Muscle of back (tissue), 13 donors: ENCODE measurements around the gene TUG1. TPM values are rescaled to one million over a fixed set of nuclear protein-coding genes. Genes with fewer than 3 reads are reported as not detected.

Experiments used
- DNase-seq, 3 donors: peaks; one replicate each; pipeline versions ENCODE4 v3.0.0 to v3.0.0-alpha.2; 2013
- long read RNA-seq, 9 donors: transcript quantifications; one replicate each; lab custom pipeline, GENCODE V29; 2026
- polyA plus RNA-seq, 10 donors: library from polyadenylated mRNA; unstranded; fragments of 120-200 nt; gene quantifications; one replicate each; pipeline ENCODE4 v1.2.1, GENCODE V29; 2013; ENCODE audit not compliant: insufficient read length in 10 of 10

The TUG1 gene
- polyA plus RNA-seq: 100 to 1,000 TPM in 9 of 10 donors, 10 to 100 TPM in 1; 91.5 to 135 (median 123) TPM
- long read RNA-seq, donor 1, full-length matches to known transcripts: 51 of 51 reads
- long read RNA-seq, donor 1, partial matches to known transcripts: 0 of 51 reads
- long read RNA-seq, donor 1, other reads (novel, unspliced or antisense): 0 of 51 reads
- long read RNA-seq, donor 2, full-length matches to known transcripts: 20 of 20 reads
- long read RNA-seq, donor 2, partial matches to known transcripts: 0 of 20 reads
- long read RNA-seq, donor 2, other reads (novel, unspliced or antisense): 0 of 20 reads
- long read RNA-seq, donor 3: 0 reads
- long read RNA-seq, donor 4, full-length matches to known transcripts: 25 of 25 reads
- long read RNA-seq, donor 4, partial matches to known transcripts: 0 of 25 reads
- long read RNA-seq, donor 4, other reads (novel, unspliced or antisense): 0 of 25 reads
- long read RNA-seq, donor 5, full-length matches to known transcripts: 46 of 46 reads
- long read RNA-seq, donor 5, partial matches to known transcripts: 0 of 46 reads
- long read RNA-seq, donor 5, other reads (novel, unspliced or antisense): 0 of 46 reads
- long read RNA-seq, donor 6, full-length matches to known transcripts: 53 of 141 reads
- long read RNA-seq, donor 6, partial matches to known transcripts: 88 of 141 reads
- long read RNA-seq, donor 6, other reads (novel, unspliced or antisense): 0 of 141 reads
- long read RNA-seq, donor 7, full-length matches to known transcripts: 39 of 39 reads
- long read RNA-seq, donor 7, partial matches to known transcripts: 0 of 39 reads
- long read RNA-seq, donor 7, other reads (novel, unspliced or antisense): 0 of 39 reads
- long read RNA-seq, donor 8, full-length matches to known transcripts: 47 of 47 reads
- long read RNA-seq, donor 8, partial matches to known transcripts: 0 of 47 reads
- long read RNA-seq, donor 8, other reads (novel, unspliced or antisense): 0 of 47 reads
- long read RNA-seq, donor 9, full-length matches to known transcripts: 4 of 4 reads
- long read RNA-seq, donor 9, partial matches to known transcripts: 0 of 4 reads
- long read RNA-seq, donor 9, other reads (novel, unspliced or antisense): 0 of 4 reads

- DNase-seq: peak; percentile 98 to 100 (median 99)
These were observed at the start of gene TUG1 for GRCh38 chr22:30968924-30969531. Gene TUG1, plus strand, starts transcription at chr22:30969265.

DNA sequence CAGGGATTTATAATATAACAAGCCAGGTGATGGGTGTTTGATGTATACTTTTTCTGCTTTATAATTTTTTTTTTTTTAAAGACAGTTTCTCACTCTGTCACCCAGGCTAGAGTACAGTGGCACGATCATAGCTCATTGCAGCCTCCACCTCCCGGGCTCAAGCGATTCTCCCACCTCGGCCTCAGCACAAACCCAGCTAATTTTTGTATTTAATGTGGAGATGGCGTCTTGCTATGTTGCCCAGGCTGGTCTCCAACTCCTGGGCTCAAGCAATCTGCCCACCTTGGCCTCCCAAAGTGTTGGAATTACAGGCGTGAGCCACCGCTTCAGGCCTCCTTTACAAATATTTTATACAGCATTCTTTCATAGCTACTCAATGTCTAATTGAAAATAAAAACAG, 49.1 kb upstream of the TUG1 start:
- DNase-seq: no peak

- peak; percentile 40 to 81 (median 67) for DNase-seq
These were observed 48.7 kb upstream of the TUG1 start for GRCh38 chr22:30920407-30920806.

GRCh38 chr22:30921108-30921507, 48.0 kb upstream of the TUG1 start:
- no peak for DNase-seq

GRCh38 chr22:30922151-30922611, 46.9 kb upstream of the TUG1 start:
- DNase-seq: peak; percentile 17 to 82 (median 58)

- no peak for DNase-seq
These were observed 45.7 kb upstream of the TUG1 start for GRCh38 chr22:30923168-30923900.

GRCh38 chr22:30925667-30926066, 43.4 kb upstream of the TUG1 start:
- DNase-seq: no peak

GRCh38 chr22:30926706-30927105, 42.4 kb upstream of the TUG1 start:
- DNase-seq: no peak

DNA sequence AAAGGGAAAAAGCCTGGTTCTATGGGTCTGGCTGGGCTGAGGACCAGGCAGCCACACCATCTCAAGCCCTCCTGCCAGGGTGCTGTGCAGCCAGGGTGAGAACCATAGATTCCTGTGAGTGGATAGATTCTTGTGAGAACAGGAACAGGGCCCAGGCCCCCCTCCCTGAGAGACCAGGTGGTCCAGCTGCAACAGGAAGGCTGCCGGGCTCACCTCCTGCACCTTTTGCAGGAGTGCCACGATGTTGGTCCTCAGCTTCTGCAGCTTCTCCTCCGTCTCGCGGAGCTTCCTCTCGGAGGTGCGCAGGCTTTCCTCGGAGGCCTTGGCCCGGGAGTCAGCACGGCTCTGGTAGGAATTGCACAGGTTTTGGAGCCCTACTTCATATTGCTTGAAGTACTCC, 41.3 kb upstream of the TUG1 start:
- no peak for DNase-seq

GRCh38 chr22:30928401-30928800, 40.7 kb upstream of the TUG1 start:
- DNase-seq: no peak

DNA sequence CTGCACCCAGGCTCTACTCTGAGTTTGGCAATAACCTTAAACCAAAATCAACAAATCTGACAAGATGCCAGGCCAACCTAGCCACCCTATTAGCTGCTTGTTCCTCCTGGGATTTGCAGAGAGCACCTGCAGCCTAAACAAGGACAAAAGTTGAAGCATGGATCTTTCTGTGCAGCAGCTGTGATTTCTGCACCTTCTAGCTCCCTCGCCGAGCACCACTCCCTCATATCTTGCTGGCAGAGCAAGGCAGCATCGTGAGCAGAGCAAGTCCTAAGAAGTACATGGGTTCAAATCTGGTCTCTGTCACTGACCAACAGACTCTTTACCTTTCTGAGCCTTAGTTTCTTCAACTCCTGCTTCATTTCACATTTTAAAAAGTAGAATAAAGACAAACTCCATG, 38.8 kb upstream of the TUG1 start:
- DNase-seq: no peak

DNA sequence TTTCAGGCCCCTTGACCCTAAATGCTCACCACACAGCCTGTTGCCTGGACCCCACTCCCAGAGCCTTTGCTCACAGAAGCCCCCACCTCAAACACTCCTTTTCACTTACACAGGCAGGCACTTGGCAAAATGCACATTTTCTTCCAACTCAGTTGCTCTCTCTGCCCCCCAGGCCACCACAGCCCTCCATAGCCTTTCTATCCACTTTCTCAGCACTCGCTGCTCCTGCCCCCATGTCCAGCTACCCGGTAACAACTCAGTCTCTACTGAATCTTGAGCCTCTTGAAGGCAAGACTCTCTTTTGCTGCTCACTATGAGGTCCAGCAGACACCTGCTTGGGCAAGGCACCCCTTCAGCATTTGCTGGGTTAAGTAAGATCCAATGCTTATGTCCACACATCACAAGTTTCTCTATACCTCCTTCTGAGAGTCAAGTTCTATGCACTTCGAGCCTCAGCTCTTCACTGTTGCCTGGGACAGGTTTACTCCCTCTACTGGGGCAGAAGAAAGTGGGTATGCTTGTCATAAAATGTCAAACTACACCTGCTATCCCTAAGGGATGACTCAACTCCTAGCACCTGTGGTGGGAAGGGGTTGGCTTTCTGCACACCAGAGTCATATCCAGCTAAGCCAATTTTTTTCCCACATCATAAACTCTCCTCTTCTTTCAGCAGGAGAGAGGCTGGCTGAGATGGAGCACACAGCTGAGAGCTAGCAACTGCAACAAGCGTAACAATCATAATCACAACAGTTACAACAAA, 37.3 kb upstream of the TUG1 start:
- no peak for DNase-seq

DNA sequence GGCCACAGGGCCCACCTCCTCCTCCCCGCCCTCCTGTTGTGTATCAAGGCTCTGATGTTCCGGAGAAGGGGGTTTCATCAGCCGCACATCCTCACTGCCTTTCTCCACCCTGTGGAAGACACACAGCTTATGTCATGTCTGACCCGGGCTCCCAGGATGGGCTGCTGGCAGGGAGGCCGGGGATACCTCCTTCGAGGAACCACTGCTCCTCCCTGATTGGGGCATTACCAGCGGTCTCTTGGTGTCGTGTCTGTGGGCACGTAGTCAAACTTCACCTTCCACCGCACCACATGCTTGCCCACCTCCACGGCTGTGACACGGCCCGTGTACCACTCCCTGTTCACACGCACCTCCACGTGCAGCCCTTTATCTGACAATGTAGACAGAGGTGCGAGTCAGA, 36.4 kb upstream of the TUG1 start:
- DNase-seq: no peak

- DNase-seq: no peak
These were observed 35.6 kb upstream of the TUG1 start for GRCh38 chr22:30933457-30933856.

DNA sequence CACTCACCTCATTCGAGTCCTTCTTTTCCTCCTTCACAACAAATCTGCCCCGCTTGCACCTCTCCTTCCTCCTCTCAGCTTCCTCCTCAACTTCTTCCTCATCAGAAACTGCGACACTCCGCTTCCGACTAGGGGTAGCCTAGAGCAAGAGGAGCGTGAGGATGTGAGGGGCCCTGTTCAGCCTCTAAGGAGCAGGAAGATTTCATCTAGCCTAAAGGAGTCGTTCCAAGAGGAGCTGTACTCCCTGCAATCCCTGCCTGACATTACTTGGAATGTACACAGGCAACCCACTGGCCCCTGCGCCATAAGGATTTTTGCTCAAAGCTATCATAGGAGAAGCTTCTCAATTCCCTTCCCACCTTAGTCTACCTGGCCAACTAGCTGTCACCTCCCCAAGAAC, 35.0 kb upstream of the TUG1 start:
- no peak for DNase-seq

- DNase-seq: no peak
These were observed 28.2 kb upstream of the TUG1 start for GRCh38 chr22:30940685-30941362.

DNA sequence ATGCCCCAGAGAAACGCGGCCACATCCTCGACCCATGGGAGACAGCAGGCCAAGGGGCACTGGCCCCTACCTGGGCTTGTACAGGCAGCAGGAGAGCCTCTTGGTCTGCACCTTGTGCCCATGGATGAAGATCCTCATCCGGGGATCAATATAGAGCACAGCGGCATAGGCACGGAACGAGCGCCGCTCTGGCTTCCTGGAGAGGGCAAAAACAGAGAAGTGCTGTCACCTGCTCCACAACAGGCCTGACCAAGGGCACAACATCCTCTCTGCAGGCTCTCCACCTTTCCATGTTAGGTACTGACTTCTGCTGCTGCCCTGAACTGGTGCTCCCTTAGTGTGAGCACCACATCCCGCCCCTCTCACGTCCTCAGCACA, 27.7 kb upstream of the TUG1 start:
- no peak for DNase-seq

DNA sequence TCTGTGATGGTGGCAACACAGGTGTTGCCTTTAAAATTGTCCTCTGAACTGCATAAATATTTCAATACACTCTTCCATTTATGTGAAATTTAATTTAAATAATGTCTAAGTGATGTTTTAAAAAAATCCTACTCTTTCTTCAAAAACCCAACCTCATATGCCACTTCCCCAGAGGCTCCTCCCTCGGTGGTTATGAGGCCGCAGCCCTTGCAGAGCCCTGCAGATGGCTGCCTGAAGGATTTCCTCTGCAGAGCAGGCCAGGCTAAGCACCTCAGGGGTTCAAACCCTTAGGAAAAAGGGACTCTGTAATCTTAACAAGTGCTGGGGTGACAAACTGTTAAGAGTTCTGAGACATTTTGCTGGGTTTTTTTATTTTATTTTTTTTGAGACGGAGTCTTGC, 25.7 kb upstream of the TUG1 start:
- DNase-seq: no peak

GRCh38 chr22:30944986-30945385, 24.1 kb upstream of the TUG1 start:
- no peak for DNase-seq

DNA sequence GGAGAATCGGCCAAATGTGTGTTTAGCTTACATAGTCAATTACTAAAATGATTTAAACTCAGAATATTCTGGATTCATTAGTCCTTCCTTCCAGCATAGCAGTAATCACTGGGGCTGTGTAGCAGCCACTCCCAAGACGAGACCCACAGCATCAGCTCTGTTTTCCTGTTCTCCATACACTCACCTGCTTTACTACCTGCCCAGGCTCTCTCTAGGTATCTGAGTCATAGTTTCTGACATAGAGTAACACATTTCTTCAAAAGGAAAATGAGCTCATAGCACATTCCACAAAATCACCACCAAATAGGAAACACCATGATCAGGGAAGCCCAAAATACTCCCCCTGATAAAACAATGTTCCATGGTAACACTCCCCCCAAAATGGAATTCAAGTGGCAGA, 23.4 kb upstream of the TUG1 start:
- DNase-seq: no peak
